GM19395 (cell line): ENCODE data around the gene GYG2.

ENCODE experiments used
- ATAC-seq: cut with Tn5 transposase; IDR thresholded peaks from one replicate; pipeline ENCODE4 v1.9.1; 2021; ENCODE audit warnings: mild to moderate bottlenecking, moderate library complexity; ENCODE audit not compliant: unreplicated experiment

GYG2 gene

DNA sequence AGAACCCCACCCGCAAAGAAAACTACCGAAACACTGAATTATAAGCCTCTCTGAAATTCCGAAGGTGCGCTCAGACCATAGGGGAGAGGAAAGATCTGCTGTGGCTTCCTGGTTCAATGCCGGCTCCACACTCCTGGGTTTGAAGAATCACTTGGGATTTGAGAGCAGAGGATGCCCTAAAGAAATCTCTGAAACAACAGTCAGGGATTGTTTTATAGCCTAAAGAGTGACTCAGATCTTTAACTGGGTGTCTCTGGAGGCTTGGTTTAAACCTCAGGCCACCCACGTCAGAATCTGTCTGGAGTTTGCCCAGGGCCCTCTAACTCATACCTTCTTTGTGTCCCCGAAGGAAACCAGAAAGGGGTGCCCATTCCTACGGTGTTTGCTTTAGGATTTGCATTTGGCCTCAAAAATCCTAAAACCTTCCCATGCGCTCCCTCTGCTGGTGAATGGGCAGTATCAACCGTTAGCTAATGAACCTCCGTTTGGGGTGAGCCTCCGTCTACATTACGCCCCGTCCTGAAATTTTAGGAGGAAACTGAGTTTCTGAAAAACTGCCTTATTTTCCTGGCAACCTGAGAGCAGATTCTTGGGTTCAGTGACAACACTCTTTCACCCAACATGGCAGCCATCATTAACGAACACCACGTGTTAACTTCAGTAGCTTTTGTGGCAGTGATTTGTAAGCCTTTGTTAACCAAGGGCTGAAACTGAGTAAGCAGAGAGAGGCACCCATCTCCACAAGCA, 16.4 kb upstream of the GYG2 start:
- ATAC-seq: peak; percentile 82

DNA sequence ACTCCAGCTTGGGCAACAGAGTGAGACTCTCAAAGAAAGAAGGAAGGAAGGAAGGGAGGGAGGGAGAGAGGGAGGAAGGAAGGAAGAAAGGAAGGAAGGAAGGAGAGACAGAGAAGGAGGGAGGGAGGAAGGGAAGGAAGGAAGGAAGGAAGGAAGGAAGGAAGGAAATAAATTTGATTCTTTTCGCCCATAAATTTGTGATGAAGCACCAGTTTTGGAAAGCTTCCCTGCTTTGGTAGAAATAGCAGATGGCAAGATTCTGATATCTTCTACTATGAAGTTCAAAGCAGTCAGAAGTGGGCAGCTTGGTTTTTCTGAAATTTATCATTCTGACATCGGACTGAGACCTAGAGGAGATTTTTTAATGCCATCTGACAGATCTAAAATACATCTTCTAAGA, 11.7 kb upstream of the GYG2 start:
- ATAC-seq: no peak

DNA sequence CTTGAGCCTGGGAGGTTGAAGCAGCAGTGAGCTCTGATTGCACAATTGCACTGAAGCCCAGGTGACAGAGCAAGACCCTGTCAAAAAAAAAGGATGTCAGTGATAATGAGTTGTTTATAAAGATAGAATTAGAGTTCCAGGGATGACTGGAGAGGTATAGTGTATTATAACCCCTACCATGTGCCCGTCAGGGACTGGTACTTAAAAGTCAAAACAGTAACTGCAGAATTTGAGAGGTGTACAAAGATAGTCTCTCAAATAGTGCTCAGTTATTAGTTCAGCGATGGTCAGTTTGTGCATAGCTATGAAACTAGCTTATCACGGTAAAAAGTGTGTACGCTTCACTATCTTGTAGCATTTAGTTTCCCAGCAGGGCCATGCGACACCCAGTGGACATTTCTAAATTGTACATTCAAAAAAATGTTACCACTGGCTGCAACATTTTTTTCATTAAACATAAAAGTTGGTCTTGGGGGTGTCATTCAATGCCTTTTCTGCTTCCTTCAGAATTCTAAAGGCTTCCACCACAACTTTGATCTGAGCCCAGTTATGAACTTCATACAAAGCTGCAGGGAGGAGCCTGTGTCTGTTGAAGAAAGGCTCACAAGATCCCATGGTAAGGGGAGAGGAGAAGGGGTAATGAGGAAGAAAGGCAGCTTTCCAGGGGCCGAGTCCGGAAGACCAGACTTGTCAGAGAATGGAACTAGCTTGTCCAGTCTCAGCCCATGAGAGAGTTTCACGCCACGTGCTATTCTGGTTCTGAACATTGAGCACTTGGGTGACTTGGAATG, 9.2 kb upstream of the GYG2 start:
- no peak for ATAC-seq

DNA sequence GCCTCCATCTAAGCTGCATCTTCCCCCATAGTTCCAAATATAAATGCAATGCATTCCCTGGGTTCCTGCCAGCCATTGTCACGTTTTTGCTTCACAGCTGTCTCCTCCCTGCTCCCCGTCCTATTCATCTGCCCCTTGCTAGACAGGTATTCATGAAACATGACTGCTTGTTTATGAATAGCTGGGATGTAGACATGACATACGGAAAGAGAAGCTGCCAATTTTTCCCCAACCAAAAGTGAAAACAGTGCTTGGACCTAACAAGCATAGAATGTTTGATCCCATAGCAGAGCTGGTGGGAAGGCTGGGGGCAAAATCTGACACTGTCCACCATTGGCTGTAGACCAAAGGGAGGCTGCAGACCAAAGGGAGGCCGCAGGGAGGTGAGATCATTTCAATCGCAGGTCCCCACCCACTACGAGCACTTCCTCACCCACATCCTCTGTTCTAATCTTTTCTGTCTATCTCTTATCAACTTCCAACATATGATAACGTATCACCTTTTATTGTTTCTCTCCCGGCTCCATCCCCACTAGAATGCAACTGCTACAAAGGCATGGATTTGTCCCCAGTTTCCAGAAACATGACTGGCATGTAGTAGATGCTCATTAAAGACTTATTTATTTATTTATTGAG, 8.5 kb upstream of the GYG2 start:
- no peak for ATAC-seq

DNA sequence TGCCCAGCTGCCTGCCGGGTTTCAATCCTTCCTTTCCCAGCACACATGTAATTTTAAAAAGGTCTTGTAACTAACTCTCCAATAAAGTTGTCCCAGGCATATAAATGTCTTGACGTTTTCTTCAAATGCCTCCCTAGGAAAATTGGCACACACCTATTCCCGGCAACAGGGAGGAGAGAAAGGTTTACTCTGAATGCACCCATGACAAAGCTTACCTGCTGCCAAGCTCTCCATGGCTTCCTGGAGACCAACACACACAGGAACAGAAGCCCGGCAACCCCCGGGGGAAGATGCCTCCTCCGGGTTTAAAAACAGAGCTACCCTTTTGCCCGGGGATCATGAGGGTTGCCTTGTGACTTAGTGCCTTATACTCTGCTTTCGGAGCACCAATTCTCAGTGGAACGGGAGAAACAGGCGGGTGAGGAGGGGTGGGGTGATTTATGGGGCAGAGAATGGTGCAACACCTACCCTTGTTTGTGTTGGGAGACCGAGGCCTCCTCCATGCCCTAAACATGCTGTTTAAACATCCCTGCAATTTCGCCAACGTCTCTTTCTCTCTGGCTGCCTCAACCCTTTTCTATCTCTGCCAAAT, 4.8 kb upstream of the GYG2 start:
- ATAC-seq: no peak

DNA sequence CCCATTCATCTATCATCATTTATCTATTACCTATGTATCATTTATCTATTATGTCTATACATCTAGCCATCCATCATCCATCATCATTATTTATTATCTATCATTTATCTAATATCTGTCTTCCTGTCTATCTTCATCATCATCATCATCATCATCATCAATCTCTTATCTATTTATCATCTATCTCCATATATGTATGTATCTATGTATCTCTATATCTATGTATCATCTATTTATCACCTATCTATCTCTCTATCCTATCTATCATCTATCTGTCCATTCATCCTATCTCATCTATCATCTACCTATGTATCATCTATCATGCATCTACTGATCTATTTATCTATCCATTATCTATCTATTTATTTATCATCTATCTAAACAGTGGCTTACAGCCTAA, 3.8 kb upstream of the GYG2 start:
- no peak for ATAC-seq

DNA sequence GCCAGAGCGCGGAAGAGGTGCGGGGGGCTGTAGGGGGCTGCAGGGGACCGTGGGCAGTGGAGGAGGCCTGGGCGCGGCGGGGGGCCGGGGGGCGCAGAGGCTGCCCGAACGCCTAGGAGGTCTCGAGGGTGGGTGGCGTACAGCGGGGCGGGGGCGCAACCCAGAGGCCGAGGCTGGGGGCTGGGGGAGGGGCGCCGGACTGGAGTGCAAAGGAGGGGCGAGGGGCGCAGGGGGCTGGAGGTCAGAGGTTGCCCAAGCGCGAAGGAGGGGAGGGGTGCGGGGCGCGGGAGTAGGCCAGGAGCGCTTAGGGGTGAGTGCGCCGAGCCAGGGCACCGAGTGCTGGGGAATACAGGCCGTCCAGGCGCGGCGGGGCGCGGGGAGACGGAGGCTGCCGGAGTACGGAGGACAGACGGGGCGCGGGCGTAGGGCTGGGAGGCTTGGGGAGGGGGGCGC, 255 bp downstream of the GYG2 start:
- ATAC-seq: no peak

DNA sequence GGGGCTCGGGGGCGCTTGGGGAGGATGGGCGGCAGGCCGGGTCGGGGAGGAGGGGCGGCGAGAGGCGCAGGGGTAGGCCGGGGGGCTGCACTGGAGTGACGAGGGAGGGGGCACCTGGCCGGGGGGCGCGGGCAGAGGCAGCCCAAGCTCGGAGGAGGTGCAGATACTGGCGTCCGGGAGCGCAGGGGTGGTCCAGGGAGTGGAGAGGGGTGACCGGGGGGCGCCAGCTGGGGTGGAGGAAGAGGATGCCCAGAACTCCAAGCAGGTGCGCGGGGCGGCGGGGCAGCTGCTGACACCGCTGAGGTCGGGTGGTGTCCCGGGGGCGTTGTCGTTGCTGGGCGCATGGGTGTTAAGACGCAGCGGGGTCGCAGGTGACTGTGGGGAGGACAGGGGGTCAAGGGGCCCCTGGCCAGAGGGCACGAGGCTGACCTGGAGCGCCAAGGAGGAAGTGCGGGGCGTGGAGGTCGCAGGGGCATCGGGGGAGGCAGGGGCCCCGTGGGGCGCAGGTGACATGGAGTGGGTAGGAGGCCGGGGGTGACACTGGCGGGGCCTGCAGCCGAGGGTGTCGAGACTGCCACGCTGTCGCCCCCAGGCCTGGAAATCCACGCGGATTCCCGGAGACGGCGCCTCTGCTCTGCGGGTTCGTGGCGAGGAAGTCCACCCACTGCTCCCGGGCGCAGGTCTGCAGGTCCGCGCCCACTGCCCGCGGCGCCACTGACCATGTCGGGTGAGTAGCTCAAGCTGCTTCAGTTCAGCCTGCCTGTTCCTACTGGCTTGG, 928 bp downstream of the GYG2 start:
- ATAC-seq: no peak

DNA sequence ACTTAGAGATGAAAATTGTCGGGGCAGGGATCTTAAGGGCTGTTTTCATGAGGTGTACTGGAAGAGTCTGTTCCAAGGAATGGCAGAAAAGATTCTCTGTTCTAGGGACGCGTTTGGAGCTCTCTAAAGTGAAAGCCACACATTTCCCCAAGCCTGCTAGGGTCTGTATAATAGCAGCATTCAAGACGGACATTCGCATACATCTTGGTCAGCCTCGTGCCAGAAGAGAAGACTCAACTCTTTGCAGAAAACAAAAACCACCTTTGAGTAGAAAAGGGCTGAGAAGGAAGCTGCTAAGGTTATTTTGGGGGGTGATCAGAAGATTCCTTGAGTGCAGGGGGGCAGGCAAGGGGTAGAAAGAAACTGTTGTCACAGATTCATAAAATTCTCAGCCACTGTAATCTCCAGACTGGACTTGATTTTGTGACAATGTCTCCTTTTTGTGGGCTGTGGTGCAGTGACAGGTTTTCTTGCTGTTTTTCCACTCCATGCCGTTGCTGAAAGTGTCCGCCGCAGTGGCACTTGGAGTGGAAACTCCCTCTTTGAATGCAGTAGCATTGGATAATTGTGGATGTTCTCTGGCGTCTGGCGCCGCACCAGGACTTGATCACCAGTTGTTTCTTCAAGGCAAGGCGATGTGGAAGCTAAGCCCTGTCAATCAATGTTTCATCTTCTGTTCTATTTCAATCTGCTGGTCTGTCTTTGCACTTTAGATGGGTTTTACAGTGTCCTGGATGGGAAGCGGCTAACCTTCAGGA, 2.9 kb downstream of the GYG2 start:
- ATAC-seq: no peak

DNA sequence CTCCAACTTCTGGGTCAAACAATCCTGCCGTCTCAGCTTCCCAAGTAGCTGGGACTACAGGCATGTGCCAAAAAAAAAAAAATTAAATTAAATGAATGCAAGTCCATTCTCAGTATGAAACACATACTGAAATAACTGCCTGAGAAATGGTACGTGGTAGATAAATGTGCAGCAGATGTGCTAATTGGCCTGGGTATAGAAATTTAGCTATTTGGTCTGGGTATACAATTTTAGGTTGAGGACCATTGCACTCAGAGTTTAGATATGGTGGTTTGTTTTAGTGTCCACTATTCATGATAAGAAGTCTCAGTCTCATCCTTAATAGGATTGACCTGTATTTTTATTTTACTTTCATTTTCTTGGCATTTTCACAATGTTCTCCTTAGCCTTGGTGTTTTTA, 9.2 kb downstream of the GYG2 start:
- ATAC-seq: no peak

DNA sequence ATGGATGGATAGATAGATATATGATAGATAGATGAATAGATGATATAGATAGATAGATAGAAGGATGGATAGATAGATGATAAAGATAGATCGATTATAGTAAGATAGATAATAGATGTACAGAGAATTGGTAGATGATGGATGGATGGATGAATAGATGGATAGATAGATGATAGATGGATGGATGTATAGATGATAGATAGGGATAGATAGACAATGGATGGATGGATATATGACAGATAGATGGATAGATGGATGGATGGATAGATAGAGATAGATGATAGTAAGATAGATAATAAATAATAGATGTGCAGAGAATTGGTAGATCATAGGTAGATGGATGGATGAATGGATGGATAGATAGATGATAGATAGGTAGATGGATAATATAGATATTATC, 12.2 kb downstream of the GYG2 start:
- no peak for ATAC-seq

DNA sequence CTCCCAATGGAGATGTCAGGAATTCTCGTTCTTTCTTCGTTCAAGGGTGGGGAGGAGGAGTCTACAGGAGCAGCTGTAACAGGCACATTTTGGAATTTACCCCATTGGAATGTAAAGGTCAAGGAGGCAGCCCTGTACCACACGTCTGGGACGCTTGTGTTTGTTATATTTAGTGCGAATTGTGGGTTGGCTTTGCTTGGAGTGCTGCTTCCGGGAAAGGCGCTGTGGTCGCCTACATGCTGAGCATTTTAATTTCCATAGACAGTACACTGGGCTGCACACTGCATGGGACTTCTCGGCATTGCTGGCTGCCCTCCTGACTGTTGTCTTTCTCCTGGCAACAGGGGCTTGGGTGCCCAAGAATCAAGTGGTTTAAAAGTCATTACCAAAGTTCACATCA, 12.8 kb downstream of the GYG2 start:
- no peak for ATAC-seq

DNA sequence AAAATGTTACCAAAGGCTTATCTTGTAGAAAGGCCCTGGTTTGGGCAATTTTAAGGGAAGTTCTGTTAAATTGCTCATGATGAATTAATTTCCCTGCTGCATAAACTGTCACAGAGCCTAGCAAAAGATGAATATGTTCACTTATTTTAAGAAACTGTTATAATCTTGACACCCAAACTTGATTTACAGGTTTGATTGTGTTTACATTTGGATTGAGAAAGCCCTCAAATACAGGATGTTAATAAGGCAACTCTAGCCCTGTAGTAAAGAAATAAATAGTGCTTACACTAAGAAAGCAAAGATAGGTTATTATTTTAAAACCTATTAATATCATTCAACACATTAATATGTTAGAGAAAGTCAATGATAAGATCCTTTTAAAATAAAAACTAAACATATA, 18.3 kb downstream of the GYG2 start:
- no peak for ATAC-seq

DNA sequence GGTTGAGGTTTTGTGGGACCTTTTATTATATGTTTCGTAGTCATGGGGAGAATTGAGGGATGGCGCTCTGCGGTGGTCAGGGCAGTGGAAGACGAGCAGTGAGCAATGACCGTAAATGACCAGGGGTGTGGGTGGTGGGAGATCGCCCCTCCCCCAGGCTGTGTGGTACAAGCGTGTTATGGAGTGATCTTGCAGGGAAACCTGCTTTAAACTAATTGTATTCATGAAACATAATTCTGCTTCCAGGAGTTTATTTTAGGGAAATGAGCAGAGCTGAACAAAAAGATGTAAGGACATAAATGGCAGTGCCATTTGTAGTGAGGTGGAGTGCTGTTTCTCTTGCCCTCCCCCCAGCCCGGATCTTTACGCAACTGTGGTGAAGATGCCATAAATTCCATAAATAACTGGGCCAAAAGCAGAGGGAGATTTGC, 20.2 kb downstream of the GYG2 start:
- no peak for ATAC-seq

DNA sequence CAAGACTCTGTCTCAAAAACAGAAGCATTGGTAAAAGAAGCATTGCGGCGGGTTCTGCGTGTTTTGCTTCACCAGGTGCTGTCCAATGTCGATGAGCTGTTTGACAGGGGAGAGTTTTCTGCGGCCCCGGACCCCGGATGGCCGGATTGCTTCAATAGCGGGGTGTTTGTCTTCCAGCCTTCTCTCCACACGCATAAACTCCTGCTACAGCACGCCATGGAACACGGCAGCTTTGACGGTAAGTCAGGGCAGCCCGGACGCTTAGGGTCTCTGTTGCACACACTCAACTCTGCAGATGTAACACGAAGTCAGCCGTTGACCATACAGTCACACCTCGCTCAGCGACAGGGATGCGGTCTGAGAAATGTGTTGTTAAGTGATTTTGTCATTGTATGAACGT, 26.2 kb downstream of the GYG2 start:
- ATAC-seq: no peak

DNA sequence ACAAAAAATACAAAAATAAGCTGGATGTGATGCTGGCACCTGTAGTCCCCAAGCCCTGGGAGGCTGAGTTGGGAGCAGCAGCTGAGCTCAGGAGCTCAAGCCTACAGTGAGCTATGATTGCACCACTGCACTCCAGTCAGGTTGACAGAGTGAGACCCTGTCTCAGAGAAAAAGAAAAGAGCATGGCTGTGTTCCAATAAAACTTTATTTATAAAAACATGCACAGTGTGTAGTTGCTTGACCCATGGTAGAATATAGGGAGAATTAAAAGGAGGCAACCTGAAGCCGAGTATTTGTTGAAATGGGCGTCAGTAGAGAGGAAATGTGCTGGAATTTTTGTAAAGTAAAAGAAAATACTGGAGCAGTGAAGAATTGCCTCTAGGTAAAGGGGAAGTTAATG, 27.0 kb downstream of the GYG2 start:
- ATAC-seq: no peak

DNA sequence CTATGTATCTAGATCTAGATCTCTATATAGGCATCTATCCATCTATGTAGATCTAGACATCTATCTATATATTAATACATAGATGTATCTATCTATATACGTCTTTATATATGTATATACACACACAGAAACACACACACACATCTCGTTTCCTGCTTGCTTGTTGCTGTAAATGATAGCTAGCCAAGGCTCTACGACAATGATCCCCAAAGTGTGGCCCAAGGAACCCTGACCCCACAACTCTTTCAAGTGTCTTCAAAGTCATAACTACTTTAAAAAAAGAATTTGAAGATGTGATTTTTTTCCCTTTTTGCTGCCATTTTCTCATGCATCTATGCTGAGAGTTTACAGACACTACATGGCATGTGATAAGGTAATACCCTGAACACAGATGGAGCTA, 28.8 kb downstream of the GYG2 start:
- ATAC-seq: no peak

DNA sequence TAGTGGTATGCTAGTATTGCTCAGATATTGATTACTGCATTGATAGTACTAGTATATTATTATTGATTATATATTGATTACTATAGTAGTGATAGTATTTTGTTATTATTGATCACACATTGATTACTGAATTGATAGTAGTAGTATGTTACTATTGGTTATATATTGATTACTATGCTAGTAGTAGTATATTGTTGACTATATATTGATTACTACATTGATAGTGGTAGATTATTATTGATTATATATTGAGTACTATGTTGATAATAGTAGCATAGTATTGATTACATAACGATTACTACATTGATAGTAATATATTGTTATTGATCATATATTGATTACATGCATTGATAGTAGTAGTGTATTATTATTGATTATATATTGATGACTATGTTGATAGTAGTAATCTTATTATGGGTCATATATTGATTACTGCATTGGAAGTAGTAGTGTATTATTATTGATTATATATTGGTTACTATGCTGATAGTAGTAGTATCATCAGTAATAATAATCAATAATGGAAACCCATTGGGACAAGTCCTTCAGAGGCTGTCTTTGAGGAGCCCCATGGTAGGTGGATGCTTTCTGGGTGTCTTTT, 30.6 kb downstream of the GYG2 start:
- no peak for ATAC-seq

DNA sequence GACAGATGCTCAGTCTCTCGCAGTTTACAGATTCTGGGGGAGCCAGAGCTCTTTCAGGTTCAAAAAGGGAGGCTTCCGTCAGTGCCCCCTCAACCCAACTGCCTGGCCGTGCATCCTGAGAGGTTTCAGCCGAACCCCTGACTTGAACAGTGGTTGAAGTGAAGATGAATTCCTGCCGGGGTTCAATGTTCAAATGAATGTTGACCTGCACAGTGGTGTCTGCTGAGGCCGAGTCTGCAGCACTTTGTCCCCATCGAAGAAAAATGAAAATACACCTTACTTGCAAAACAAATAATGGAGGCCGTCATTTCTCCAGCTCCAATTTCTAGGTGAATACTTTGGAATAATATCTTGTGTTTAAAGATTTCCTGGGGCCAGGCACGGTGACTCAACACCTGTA, 33.7 kb downstream of the GYG2 start:
- no peak for ATAC-seq

DNA sequence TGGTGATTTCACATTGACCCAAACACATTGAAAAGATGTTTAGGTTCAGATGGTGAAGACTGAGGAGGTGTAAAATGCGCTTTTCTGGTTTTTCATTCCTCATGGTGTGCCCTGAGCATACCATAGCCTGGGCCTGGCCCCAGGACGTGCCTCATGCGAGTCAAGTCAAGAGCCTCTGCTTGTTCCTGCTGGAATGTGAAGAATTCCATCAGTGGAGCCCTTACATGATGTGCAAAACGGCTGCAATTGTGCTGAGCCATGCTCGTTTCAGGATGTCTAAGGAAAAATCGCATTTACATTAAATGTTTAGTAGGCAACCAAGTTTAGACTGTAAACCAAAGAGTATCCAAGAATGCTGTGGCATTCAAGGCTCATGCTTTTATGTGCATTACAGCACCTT, 34.9 kb downstream of the GYG2 start:
- ATAC-seq: no peak
